GM19395 (cell line): Measurements from ENCODE around the gene BIK.
"Not testable (repeated sequence)": the region's sequence is repeated elsewhere in the genome, so short reads cannot be mapped to it uniquely, and the experiment has no call there.

Experiments
- ATAC-seq: cut with Tn5 transposase; IDR thresholded peaks from one replicate; pipeline ENCODE4 v1.9.1; 2021; ENCODE audit warnings: mild to moderate bottlenecking, moderate library complexity; ENCODE audit not compliant: unreplicated experiment

The BIK gene

DNA sequence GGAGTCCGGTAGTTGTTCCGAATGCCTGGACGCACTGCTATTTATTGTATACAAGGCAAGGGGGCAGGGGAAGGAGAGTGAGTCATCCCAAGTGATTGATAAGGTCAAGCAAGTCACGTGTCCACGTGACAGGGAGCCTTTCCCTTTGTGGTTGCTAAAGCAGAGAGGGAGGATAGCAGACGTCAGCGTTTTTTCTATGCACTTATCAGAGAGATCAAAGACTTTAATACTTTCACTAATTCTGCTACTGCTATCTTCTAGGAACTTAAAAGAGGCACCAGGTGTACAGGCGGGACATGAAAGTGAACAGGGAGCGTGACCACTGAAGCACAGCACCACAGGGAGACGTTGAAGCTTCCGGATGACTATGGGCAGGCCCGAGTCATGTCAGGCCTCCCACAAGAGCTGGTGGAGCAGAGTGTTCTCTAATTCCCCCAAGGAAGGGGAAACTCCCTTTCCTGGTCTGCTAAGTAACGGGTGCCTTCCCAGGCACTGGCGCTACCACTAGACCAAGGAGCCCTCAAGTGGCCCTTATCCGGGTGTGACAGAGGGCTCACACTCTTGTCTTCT is 6.4 kb upstream of the BIK start:
- ATAC-seq, result not testable (repeated sequence)

DNA sequence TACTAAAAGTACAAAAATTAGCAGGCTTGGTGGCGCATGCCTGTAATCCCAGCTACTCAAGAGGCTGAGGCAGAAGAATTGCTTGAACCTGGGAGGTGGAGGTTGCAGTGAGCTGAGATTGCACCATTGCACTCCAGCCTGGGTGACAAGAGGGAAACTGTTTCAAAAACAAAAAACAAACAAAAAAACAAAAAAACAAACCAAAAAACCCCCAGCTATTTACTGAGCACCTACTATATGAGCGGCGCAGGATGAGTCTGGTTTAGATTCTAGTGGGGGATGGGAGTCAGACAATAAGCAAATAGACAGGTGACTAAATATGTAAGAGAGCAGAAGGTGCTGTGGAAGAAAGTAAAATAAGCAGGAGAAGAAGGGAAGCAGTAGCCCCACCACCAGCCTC is 5.6 kb upstream of the BIK start:
- ATAC-seq, result not testable (repeated sequence)

DNA sequence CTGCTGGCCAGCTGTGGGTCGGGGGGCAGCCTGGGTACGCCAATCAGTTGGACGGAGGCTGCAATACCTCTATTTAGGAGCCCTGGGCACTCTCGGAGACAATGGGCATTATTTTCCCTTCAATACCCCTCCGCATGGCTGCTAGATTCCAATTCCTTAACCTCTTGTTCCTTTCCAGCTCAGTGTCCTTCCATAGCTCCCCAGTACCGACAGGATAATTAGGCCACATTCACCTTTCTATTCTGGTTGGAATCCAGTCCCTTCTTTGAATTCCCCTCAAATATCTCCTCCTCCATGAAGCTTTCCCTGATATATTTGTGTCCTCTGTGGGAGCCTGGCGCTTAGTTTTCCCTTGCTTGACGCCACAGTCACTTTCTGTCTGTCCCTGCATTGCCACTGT is 4.2 kb upstream of the BIK start:
- ATAC-seq, result no peak

DNA sequence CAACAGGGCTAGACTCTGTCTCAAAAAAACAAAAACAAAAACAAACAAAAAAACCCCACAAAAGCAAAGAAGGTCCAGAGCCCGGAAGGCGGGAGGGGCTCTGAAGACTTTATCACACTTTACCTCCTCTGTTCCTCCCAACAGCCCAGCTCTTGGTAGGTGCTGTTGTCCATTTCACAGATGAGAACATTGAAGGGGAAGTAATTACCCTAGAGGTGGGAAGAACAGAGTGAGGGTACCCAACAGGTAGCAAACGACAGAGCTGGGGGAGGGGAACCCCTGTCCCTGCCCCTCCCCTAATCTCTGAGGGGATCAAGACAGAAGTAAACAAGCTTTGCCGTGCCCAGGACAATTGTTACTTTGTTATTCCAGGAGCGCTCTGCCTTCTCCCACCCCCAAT is 1.0 kb upstream of the BIK start:
- no peak for ATAC-seq

GRCh38 chr22:43109921-43110443 is 568 bp upstream of the BIK start:
- ATAC-seq, result no peak

DNA sequence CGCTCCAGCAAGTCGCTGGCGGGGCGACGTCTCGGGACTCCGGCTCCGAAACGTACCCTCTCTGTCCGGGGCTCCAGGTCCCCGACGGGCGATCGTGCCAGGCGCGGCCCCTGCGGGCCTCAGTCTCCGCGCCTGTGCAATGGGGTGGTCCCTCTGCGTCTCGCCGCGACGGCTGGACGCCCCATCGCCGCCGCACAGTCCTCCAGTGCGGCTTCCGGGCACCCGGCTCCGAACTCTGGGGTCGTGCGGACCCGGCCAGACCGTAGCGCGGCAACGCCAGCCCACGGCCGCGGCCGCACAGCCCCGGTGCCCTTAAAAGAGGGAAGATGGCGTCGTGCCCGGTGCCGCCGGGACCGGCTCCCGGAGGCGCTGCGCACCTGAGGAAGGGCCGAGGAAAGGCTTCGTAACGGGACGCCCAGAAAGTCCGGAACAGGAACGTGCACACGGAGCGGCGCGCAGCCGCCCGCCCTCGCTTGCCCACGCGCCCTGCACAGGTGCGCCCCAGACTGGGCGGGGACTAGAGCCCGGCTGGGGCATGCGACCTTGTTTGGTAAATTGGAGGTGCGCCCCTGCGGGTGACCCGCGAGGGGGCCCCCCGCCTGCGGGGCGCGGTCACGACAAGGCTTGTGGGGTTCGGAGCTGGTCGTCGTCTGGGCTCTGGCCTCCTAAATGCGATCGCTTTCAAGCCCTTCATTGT is 525 bp downstream of the BIK start:
- ATAC-seq, result no peak

DNA sequence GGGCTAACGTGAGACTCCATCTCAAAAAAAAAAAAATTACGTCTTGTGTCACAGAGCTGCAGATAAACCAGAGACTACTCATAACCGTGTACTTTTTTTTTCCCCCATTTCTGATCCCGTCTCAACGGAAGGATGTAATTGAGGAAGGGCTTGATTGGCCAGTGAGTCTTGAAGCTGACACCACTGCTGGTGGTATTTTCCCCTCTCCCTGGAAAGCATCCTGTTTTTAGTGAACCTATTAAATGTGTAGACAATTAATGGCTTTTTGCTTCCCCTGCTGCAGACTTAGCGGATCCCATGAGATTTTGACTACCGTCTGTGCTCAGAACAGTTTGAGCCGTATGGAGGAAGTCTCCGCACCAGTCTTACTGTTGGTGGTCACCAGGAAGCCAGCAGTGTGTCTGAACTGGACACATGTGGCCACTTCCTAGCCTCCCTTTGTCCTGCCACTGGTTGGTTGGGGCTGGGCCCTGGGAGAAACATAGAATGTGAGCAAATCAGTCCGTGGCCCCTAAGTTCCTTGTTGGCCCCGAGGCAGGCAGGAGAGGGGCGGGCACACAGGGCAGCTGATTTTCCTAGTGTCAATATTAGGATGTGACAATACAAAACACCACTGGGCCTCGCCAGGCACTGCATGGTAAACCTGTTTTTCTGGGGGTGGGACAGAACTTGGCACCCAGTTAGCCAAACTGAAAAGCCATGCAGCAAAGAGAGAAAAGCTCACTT is 3.1 kb downstream of the BIK start:
- no peak for ATAC-seq

GRCh38 chr22:43114958-43115357 is 4.4 kb downstream of the BIK start:
- ATAC-seq, result no peak

- no peak for ATAC-seq
Observed at GRCh38 chr22:43116932-43117331, 6.4 kb downstream of the BIK start.

DNA sequence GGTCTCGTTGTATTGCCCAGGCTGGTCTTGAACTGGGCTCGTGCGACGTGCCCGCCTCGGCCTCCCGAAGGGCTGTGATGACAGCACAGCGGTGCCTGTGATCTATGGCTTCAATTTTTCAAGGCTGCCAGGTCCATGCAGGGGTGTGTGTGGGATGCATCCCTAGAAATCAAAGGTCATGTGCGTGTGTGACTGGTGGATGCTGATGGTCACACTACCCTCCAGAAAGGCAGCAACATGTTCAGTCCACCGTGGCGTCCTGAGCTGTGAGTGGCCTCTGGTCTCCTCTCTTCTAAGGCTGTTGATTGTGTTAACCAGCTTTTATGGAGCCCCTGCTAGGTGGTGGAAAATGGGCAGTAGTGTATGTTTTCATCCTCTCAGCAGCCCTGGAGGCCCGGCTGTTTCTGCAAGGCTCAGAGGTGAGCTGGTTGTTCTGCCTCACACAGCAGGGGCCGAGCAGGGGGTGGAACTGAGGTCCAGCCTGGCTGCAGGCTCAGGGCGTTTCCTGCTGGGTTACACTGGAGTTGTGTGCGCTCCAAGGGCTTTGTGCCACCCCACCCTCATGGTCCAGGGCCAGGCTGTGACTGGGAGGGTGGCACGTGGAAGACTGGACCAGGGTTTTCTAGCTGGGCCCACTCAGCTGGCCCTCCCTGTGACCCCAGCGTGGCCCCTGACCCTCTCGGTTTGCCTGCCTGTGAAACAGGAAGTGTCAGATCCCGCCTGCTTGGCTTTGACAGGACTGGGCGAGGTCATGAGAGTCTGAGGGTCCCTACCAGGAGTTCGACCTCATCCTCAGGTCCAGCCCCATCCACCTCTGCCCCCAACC is 7.7 kb downstream of the BIK start:
- no peak for ATAC-seq

GRCh38 chr22:43118953-43119458 is 8.5 kb downstream of the BIK start:
- no peak for ATAC-seq

- ATAC-seq, result no peak
Observed at GRCh38 chr22:43126501-43127165, 16.1 kb downstream of the BIK start.

GRCh38 chr22:43127166-43127908 is 16.8 kb downstream of the BIK start:
- no peak for ATAC-seq

DNA sequence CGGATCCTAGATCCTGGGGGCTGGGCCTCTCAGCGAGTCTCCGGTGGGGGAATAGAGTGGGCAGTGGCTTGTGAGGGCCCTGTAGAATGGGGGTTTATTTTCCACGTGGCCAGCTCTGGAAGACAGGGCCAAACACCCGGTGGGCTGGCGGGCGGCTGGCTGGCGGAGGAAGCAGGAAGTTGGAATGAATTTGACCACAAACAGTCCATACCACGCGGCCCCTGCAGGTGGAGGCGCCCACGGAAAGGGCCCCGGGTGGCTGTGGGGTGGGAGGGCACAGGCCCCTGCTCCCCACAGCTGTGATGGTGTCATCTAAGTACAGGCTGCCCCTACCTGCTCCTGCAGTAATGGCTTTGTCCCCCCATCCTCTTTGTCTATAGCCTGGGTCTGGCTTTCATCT is 17.6 kb downstream of the BIK start:
- no peak for ATAC-seq

DNA sequence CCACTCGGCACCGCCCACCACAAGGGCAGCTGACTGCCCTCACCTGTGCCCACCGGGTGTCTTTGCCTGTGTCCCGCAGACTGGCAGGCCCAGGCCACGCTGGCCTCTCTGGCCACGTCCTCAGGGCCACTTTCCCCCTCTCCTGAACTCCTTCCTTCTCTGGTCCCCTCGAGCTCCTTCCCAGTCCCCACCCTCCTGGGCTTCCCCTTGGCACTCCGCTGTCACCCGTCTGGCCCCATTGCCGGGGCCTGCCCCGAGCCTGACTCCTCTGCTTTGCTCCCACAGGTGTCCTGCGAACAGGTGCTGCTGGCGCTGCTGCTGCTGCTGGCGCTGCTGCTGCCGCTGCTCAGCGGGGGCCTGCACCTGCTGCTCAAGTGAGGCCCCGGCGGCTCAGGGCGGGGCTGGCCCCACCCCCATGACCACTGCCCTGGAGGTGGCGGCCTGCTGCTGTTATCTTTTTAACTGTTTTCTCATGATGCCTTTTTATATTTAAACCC is 18.4 kb downstream of the BIK start:
- ATAC-seq, result no peak

DNA sequence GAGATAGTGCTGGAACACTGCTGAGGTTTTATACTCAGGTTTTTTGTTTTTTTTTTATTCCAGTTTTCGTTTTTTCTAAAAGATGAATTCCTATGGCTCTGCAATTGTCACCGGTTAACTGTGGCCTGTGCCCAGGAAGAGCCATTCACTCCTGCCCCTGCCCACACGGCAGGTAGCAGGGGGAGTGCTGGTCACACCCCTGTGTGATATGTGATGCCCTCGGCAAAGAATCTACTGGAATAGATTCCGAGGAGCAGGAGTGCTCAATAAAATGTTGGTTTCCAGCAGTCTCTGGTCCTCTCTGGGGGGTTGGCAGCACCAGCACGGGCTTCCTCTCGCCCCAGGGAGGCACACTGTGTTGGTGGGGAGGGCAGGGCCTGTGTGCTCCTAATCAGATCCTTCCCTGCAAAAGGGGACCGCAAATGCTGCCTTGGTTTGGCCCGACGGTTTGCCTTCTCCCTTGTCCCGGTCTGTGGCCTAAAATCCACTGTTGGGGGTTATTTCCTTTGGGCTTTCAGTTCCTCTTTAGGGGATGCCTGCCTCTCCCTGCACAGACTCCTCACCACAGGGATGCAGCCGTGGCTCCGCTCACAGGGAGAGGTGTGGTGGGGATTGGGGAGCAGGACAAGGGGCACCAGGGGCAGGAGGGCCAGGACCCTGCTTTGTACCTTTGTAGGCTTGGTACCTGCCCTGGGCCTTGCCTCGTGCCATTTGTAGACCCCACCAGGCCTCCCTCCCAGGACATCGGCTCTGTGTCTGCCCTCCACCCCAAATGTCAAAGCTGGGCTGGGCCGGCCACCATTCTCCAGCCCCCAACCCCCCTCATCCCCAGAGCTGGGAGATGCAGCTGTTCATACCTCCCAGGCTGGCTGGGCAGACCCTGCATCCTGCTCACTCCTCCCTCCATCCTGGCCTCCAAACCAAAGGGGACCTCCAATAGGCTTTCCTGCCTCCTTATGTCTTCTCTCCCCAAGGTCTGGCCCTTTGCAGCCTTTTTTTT is 19.2 kb downstream of the BIK start:
- ATAC-seq, result no peak

- ATAC-seq, result no peak
Observed at GRCh38 chr22:43131773-43132501, 21.4 kb downstream of the BIK start.

DNA sequence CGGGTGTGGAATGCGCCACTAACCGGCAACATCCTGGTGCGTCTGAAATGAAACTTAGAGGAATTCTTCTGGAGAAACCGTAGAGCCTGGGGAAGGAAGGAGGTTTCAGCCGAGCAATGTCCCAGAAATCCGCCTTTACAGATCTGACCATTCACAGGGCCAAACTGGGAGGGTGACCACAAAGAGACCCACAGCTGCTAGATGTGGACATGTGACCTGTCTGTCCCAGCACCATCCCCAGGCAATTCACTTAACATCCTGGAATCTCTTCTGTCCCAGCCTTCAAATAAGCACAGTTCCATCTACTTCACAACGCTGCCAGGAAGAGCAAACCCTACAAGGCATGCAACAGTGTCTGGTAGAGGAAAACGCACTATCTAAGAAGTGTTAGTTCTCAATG is 22.9 kb downstream of the BIK start:
- no peak for ATAC-seq
